Kidney capillary endothelial cell (primary cell): Measurements from ENCODE around the gene B4GALT2.

Experiments
- DNase-seq: peaks from one replicate; pipeline ENCODE4 v3.0.0-alpha.2; 2018; ENCODE audit warnings: low spot score

B4GALT2 gene

DNA sequence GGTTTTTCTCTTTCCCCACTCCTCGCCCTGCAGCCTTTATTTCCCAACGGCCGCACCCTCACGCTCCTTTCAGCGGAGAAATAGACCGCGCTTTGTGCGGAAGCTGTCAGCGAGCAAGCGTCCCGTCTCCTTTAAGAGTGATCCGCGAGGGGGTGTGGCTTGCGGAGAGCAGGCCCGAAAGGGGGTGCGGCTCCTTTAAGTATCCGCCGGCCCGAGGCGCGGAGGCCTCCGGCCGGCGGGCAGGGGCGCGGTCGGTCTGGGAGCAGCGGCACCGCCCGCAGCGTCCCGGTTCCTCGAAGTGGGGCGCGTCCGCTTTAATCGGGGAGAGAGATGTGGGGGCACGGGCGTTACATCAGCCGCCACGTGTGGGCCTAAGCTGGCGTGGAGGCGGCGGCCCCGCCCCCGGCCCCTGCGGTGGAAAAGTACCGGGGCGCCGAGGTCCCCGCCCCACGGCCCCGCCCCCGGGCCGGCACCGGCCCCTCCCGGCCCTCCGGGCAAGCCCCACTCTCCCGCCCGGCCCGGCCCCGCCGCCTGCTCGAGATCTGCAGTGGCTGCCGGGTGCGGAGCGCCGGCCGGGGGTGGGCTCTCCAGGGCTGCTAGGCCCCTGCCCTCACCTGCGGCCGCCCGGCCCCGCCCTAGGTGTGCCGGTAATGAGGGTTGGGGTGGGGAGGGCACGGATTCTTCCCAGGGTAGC lies 51.0 kb downstream of the B4GALT2 start:
- peak; percentile 67 for DNase-seq

DNA sequence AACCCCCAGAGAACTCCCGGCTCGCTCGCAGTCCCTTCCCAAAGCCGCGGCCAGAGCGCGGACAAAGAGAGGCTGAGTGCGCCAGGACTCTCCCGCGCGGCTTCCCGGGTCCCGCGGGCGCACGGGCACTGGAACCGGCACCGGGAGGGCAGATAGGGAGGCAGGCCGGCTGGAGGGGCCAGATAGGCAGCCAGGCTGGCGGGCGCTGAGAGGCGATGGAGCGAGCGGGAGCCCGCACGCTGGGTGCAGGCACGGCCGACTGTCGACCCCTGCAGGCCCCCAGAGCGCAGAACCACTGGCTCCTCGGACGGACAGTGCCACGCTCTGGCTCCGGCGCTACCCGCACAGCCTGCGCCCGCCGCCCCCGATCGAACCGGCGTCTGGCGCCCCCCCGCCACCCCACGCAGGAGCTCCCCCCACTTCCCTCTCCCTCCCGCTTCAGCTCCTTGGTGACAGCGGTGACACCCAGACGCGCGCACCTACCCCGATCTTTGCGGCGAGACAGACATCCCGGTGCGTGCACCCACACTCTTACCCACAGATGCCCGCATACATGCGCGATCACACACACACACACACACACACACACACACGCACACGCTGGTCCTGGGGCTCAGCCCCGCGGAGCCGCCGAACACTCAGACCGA lies 51.7 kb downstream of the B4GALT2 start:
- no peak for DNase-seq

DNA sequence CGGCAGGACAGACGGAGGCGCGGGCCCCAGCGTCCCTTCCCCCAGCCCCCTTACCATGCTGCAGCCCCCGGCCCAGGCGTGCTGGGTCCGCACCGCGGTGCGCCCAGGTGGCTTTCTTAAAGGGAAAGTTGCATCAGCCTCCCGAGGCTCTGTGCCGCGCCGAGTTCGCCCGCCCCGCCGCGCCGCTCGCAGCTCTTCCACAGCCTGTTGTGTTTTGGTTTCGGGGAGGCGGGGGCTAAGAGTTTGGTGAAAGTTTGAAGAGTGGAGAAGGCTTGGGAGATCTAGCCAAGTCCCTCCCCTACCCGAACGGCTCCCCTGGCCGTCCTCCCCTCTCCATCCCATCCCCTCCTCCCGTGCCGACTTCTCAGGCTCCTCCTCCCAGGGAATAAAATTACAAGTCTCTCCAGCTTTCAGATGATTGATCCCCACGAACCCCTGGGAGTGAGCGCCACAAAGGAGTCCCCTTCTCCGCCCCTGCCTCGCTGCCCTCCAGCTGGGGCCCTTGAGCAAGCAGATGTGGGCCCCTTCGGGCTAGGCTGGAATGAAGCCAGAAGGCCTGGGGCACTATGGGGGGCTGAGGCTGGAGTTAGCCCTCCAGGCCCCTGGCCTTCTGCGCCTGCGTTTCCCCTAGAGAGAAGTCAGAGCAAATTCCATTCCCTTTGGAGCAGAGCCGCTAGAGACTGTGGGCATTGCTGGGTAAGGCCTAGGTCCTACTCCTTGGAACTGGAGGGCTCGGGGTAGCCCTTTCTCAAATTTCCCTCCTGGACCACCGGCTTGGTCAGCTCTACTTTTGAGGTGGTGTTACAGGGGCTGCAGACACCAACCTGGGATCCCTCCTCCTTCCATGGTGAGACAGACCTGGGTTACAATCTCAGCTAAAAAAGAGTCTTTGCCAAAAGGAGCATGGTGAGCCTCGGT lies 52.5 kb downstream of the B4GALT2 start, which contains the start of gene SLC6A9:
Gene SLC6A9, minus strand, starts transcription at position 211 of the 918 bp plus-strand sequence. CDS start 7,185 bp downstream, outside the sequence.
- no peak for DNase-seq

DNA sequence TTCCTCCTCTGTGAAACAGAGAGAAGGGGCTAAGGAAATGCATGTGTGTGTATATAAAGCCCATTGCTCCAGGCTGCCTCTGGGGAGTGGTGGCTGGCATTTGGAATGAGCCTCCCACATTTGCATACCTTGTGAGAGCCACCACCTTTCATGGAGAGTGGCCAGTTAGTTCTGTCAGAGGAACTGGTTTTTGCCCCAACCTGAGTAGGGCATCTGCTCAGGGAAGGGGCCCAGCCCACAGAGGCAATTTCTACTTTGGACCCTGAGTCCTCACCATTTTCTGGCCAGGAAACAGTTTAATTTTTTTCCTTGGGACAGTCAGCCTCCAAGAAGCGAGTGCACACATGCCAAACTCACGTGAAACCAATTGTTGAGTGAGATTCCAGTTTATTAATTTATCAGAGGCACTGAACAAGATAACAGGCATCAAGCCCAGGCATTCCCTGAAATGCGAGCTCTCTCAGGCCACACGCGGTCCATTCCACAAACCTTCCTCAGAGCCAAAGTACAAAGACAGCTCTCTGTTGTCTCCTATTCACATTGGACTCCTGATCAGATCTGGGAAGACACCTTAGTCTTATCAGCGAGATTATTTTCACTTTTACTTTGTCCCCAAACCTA lies 53.3 kb downstream of the B4GALT2 start:
- DNase-seq, result no peak

DNA sequence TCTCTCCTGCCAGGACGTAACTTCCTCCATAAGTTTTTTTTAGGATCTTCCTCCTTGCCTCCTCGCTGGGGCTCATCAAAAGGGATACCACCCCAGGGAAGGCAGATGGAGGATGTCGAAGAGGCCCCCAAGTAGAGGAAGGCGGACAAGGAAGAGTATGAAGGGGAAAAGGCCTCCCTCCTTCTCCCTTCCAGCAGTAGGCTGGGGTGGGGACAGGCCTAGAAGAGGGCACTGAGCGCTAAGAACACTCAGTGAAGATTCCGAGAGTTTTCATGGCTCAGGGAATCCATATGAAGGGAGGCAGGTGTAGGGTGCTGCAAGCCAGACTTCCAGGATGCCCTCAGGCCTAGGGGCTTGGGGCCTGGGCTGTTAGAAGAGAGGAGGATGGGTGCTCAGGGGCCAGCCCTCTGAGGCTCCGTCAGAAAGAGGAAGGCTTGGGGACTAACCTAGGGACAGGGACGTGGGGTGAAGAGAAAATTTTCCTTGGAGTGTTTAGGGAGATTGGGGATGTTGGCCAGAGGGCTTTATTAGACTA lies 54.1 kb downstream of the B4GALT2 start:
- no peak for DNase-seq

DNA sequence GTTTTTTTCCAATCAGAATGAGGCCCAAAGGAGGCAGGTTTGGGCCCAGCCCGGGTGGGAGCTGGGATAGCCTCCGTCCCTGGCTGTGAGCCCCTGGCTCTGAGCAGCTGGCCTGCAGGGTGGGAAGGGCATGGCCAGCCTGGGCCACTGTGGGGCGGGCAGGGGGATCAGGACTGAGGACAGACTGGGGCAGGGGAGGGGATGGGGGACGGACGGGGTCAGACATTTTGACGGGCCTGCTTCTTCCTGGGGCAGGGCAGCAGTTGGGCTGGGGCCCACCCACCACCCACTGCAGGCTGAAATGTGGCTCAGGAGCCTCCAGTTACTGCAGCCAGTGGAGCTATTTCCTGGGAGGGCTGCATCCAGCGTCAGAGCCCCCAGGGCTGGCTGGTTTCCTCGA lies 54.7 kb downstream of the B4GALT2 start:
- no peak for DNase-seq

DNA sequence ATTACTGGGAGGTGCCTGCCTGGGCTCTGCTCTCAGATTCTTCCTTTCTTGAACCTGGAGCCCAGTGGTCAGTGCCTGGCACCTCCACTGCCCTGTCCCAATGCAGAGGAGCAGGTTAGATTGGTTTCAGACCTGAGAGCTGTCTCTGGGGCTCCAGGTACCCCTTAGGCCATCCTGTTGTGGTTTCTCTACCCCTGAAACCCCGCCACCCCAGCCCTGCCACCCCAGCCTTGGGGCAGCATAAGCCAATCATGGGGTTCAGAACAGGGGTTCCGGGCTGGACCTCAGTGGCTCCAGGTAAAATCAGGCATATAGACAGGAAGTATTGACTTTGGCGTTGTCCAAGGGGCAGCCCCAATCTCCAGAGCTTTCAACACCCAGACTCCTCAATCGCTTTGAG lies 55.4 kb downstream of the B4GALT2 start:
- no peak for DNase-seq

DNA sequence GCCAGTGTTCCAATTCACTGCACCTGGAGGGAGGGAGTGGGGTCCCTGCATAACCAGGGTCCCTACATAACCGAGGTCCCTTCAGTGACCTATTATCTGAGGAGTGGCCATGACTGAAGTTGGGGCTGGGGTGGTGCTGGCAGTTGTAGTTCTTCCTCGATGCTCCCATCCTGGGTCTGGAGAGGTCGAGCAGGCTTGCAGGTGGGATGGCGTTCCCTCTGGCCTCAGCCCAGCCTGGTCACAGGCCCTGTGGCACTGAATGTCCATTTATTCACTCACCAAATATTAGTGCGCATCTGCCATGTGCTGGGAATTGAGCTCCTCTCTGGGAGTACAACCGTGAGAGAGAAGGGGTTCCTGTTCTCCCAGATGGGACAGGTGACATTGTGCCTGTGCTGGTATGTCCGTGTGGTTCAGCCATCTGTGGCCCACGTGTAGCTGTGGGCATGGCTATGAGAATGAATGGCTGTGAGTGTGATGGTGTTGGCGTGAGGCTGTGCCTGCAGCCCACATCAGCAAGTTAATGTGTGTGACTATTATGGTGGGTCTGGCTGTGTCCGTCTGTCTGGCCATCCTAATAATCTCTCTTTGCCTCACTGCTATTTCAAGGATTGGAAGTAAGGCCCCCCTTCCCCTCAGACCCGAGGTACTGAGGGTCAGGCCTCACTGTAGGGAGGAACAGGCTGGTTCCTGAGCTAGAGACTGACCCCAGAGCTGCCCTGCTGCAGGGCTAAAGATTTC lies 56.1 kb downstream of the B4GALT2 start:
- no peak for DNase-seq

DNA sequence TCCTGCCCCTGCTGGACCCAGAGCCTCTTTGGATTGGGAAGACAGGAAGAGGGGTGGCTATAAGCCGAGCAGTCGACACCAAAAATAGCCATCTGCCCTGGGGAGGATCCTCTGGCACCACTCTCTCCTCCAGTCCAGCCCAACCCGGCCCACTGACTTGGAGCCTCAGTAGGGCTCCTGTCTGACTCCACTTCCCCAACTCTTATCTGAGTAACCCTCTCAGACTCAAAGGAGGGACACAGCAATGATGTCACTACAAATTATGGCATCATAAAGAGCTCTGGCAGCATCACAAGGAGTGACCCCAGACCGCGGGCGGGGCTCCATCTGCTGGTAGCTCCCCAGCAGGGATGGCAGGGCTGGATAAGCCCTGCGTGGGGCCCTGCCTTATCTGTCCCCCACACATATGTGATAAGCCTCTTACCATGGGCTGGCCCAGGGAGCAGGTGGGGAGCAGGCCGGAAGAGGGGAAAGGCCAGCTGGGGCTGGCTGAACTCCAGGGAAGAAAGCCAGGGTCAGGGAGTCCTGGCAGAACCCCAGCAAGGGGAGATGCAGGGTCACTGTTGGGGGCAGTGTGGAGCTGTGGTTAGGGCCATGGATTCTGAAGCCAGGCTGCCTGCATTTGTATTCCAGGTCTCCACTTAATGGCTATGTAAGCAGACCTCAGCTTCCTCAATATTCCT lies 56.9 kb downstream of the B4GALT2 start:
- no peak for DNase-seq

DNA sequence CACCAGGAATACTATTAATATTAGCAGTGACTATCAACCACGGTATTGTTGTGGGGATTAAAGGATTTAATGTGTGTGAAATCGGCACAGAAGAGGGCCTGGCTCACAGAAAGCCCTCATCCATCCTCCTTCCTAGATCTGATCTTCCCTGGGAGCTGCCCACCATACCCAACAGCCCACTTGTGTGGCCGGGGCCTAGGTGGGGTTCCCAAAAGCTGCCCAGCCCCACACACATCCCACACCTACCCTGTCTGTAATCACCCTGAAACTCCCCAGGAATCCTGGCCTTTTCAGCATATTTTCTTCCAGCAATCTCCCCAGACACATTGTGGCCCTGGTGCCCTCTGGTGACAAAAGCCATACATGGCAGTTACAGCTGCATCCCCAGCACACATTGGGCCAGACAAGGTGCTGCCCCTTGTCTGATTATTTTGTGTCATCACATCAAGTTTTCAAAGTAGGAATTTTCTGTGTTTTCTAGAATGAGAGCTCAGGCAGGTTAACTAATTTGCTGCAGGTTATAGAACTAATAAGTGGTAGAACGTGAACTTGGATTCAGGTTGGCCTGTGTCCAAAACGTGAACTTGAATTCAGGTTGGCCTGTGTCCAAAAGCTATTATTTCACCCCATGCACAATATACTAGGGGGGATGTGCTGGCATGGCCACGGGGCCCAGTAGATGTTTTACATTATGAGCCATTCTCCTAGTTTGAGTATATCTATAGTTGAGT lies 57.6 kb downstream of the B4GALT2 start:
- DNase-seq, result peak; percentile 61

DNA sequence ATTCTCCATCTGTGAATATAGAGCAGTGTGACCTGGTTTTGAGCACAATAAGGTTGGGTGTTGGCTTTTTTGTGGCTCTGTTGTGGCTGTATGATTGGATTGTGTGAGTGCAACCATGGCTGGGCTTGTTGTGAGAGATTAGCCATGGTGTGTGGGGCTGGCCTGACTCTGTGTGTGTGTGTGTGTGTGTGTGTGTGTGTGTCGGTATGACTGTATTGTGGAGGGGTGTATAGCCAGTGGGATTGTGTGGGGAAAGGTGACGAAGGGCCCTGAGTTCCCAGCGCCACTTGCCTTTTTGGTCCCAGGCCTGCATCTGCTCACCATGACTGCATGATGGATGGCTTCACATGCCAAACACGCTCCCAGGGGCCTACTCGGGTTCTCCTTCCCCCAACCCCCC lies 58.1 kb downstream of the B4GALT2 start:
- no peak for DNase-seq

DNA sequence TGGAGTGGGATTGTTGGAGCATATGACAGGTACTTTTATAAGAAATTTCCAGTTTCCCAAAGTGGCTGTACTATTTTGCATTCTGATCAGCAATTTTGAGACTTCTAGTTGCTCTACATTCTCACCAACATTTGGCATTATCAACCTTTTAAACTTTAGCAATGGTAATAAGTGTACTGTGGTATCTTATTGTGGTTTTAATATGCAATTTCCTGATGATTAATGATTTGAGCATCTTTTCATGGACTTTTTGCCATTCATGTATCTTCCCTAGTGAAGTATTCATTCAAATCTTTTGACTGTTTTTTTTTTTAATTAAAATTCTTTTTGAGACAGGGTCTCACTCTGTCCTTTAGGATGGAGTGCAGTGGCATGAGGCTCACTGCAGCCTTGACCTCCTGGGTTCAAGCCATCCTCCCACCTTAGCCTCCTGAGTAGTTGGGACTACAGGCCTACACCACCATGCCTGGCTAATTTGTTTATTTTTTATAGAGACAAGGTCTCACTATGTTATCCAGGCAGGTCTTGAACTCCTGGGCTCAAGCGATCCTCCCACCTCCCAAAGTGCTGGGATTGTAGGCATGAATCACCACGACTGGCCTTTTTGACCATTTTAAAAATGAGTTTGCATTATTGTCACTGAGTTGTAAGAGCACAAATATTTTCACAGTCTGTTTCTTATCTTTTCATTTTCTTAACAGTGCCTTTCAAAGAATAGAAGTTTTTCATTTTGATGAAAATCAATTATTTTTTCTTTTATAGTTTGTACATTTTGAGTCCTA lies 60.1 kb downstream of the B4GALT2 start:
- no peak for DNase-seq

DNA sequence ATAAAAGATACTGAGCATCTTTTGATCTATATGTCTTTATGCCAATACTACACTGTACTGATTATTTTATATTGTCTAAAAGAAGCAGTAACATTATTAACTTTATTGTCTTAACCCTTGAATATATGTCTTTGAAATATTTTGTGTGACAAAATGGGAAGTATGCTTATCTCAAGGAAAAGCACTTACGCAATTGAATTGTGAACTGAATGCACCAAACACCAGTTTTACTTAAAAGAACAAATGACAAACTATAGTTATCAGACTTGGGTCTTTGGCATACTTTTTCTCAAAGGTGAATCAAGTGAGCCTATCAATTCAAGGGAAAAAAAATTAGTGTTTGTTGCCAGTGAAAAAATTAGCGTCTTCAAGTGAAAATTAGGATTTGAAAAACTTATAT lies 61.4 kb downstream of the B4GALT2 start:
- DNase-seq, result no peak
